ENCODE measurements around the gene TMC3.

DNA sequence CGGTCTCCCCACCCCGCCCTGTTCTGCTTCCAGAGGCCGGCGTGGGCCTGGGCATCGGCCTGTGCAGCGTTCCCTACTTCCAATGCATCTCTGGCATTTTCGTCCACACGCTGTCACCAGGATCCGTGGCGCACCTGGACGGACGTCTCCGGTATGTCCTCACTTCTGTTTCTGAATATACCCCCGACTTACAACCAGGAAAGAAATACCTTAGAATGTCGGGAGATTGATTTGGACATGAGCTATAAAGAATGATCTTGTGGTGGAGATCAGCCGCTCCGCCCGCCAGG is 91.5 kb downstream of the TMC3 start:
- TF ChIP-seq RAD21 (CRISPR knock-in tag; IDR thresholded peaks at IDR 0.05) (no peak), ZNF253 (CRISPR knock-in tag; IDR thresholded peaks at IDR 0.05; ENCODE audit: borderline replicate concordance) (no peak), ETV6 (CRISPR knock-in tag; conservative IDR thresholded peaks at IDR 0.05) (no peak)
- TF ChIP-seq, protein P1, sequence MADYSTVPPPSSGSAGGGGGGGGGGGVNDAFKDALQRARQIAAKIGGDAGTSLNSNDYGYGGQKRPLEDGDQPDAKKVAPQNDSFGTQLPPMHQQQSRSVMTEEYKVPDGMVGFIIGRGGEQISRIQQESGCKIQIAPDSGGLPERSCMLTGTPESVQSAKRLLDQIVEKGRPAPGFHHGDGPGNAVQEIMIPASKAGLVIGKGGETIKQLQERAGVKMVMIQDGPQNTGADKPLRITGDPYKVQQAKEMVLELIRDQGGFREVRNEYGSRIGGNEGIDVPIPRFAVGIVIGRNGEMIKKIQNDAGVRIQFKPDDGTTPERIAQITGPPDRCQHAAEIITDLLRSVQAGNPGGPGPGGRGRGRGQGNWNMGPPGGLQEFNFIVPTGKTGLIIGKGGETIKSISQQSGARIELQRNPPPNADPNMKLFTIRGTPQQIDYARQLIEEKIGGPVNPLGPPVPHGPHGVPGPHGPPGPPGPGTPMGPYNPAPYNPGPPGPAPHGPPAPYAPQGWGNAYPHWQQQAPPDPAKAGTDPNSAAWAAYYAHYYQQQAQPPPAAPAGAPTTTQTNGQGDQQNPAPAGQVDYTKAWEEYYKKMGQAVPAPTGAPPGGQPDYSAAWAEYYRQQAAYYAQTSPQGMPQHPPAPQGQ (CRISPR knock-in tag; IDR thresholded peaks at IDR 0.05; ENCODE audit: borderline replicate concordance), result no peak
- TF ChIP-seq, protein P2, sequence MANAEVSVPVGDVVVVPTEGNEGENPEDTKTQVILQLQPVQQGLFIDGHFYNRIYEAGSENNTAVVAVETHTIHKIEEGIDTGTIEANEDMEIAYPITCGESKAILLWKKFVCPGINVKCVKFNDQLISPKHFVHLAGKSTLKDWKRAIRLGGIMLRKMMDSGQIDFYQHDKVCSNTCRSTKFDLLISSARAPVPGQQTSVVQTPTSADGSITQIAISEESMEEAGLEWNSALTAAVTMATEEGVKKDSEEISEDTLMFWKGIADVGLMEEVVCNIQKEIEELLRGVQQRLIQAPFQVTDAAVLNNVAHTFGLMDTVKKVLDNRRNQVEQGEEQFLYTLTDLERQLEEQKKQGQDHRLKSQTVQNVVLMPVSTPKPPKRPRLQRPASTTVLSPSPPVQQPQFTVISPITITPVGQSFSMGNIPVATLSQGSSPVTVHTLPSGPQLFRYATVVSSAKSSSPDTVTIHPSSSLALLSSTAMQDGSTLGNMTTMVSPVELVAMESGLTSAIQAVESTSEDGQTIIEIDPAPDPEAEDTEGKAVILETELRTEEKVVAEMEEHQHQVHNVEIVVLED (CRISPR knock-in tag; IDR thresholded peaks at IDR 0.05; ENCODE audit: borderline replicate concordance), result no peak

Measured in HepG2 (cell line).